K562 (cell line): Measurements from ENCODE around the gene HSD17B1. TPM values are rescaled to one million over a fixed set of nuclear protein-coding genes. Genes with fewer than 3 reads are reported as not detected.

Experiments
- ATAC-seq: fragments of 200-7000 bp; cut with Tn5 transposase; 3 replicates; pipeline ENCODE4 v1.9.1; 2020; ENCODE audit warnings: moderate library complexity
- BruUV-seq: library from RNA; stranded (reverse); fragments of 400-500 nt; replicated peaks from 2 replicates; lab custom pipeline; 2021; lab: Mats Ljungman, UMichigan
- CTCF ChIA-PET: fragments of 300-600 bp; formaldehyde crosslinking; extraction: SDS; loops from one replicate; lab custom pipeline; 2021; ENCODE audit warnings: low intra/inter-chr PET ratio; lab: Yijun Ruan, JAX
- POLR2A ChIA-PET: fragments of 300-600, 350-650 bp; sonication (Branson Sonifier 250); formaldehyde crosslinking; extraction: SDS; loops from one replicate; lab custom pipeline; 2021; ENCODE audit warnings: antibody characterized with exemption, inconsistent platforms; lab: Yijun Ruan, JAX
- DNase-seq, 4 experiments: peaks; one replicate each; pipeline versions ENCODE4 v3.0.0 to v3.0.0-alpha.2; 2011 to 2018; ENCODE audit warnings: low spot score in 3 of 4, mixed read lengths in 3 of 4; ENCODE audit errors: extremely low read depth in 1 of 4
- FAIRE-seq: peaks from 2 replicates; lab custom pipeline; 2011; peaks lifted over from hg19 to GRCh38; lab: Jason Lieb, UNC
- H2AFZ ChIP-seq: 2 replicates; pipeline ENCODE4 v1.6.0; 2011; ENCODE audit warnings: low read depth, low read length, control low read depth, inconsistent platforms
- H3K27ac ChIP-seq: fragments of 200-600 bp; 3 replicates; pipeline ENCODE4 v1.8.0; 2011; ENCODE audit warnings: low read depth, mild to moderate bottlenecking, control low read depth, inconsistent platforms, low read length, moderate library complexity, mixed read lengths; ENCODE audit errors: extremely low read depth
- H3K27me3 ChIP-seq, 2 experiments: fragments of 300-600 bp in 1 of 2; 2 replicates in 1 of 2; 3 replicates in 1 of 2; pipeline versions ENCODE4 v1.6.0 to v1.8.0; 2011; ENCODE audit warnings: inconsistent platforms in 2 of 2, low read length in 2 of 2, mild to moderate bottlenecking in 1 of 2, mixed read lengths in 1 of 2, moderate library complexity in 1 of 2; ENCODE audit not compliant: control insufficient read depth in 2 of 2, insufficient read depth in 2 of 2
- H3K36me3 ChIP-seq: fragments of 300-600 bp; 3 replicates; pipeline ENCODE4 v1.8.0; 2011; ENCODE audit warnings: mild to moderate bottlenecking, low read length, inconsistent platforms; ENCODE audit not compliant: control insufficient read depth, insufficient read depth
- H3K4me1 ChIP-seq, 2 experiments: fragments of 200-600 bp in 1 of 2; replicated peaks in 1 of 2; 2 replicates in 1 of 2; 3 replicates in 1 of 2; pipeline versions ENCODE4 v1.5.1 to v1.8.0; 2011; ENCODE audit warnings: inconsistent platforms in 2 of 2, low read length in 2 of 2, mild to moderate bottlenecking in 1 of 2, mixed read lengths in 1 of 2, moderate library complexity in 1 of 2; ENCODE audit not compliant: control insufficient read depth in 2 of 2, insufficient read depth in 2 of 2
- H3K4me2 ChIP-seq: 2 replicates; pipeline ENCODE4 v1.6.1; 2011; ENCODE audit warnings: low read length, control low read depth, inconsistent platforms, mixed read lengths; ENCODE audit not compliant: insufficient read depth
- H3K4me3 ChIP-seq: fragments of 200-600 bp; sonication (generic), shearing (Covaris generic); 2 replicates; pipeline ENCODE4 v1.5.1; 2016; ENCODE audit warnings: control low read depth, inconsistent platforms
- H3K79me2 ChIP-seq: fragments of 200-600 bp; 3 replicates; pipeline ENCODE4 v1.8.0; 2011; ENCODE audit warnings: low read length, inconsistent platforms; ENCODE audit not compliant: control insufficient read depth, insufficient read depth
- H3K9ac ChIP-seq, 2 experiments: 2 replicates each; pipeline versions ENCODE4 v1.6.0 to v1.6.1; 2011; ENCODE audit warnings: low read depth in 2 of 2, low read length in 2 of 2, control low read depth in 1 of 2, inconsistent platforms in 1 of 2, mild to moderate bottlenecking in 1 of 2, mixed read lengths in 1 of 2; ENCODE audit not compliant: insufficient read depth in 1 of 2
- H3K9me1 ChIP-seq: one replicate; pipeline ENCODE4 v1.6.0; 2011; ENCODE audit warnings: inconsistent platforms, mild to moderate bottlenecking, low read length, moderate library complexity; ENCODE audit not compliant: control insufficient read depth, insufficient read depth
- H3K9me3 ChIP-seq: replicated peaks from 2 replicates; pipeline ENCODE4 v1.5.1; 2011; ENCODE audit warnings: low read depth, low read length, inconsistent platforms; ENCODE audit not compliant: control insufficient read depth, insufficient read depth
- H4K20me1 ChIP-seq: replicated peaks from 2 replicates; pipeline ENCODE4 v1.6.1; 2011; ENCODE audit warnings: low read length, inconsistent platforms, mixed read lengths; ENCODE audit not compliant: control insufficient read depth, insufficient read depth
- BHLHE40 ChIP-seq: IDR thresholded peaks from 2 replicates; pipeline ENCODE4 v1.6.1; 2011; ENCODE audit warnings: low read length, improper control_type of control experiment
- CBFA2T3 ChIP-seq: fragments of 450-650 bp; IDR thresholded peaks from 2 replicates; pipeline ENCODE4 v1.6.1; 2017
- CBX1 ChIP-seq: sonication (generic); IDR thresholded peaks from 2 replicates; pipeline ENCODE4 v1.6.1; 2016; ENCODE audit warnings: antibody characterized with exemption, low read depth, mild to moderate bottlenecking
- CTCFL ChIP-seq: IDR thresholded peaks from 2 replicates; pipeline ENCODE4 v1.6.1; 2011; ENCODE audit warnings: borderline replicate concordance, low read depth, mild to moderate bottlenecking, moderate library complexity, low read length; ENCODE audit not compliant: insufficient read depth, poor library complexity, severe bottlenecking
- KDM1A ChIP-seq, 2 experiments: fragments of 450-650 bp; IDR thresholded peaks; 2 replicates each; pipeline ENCODE4 v1.6.1; 2016; ENCODE audit warnings: mild to moderate bottlenecking in 2 of 2
- PHB ChIP-seq: fragments of 250-450 bp; sonication (Bioruptor Pico); IDR thresholded peaks from 2 replicates; pipeline ENCODE4 v1.5.0; 2021
- POLR2AphosphoS5 ChIP-seq: IDR thresholded peaks from 2 replicates; pipeline ENCODE4 v1.6.1; 2011; ENCODE audit warnings: mild to moderate bottlenecking, low read depth, low read length, moderate library complexity; ENCODE audit not compliant: control insufficient read depth, insufficient read depth
- POLR2G ChIP-seq: fragments of 200-400 bp; formaldehyde crosslinking; IDR thresholded peaks from 2 replicates; pipeline ENCODE4 v1.6.1; 2017; ENCODE audit warnings: low read depth, mild to moderate bottlenecking, antibody characterized with exemption, low read length, moderate library complexity
- RBFOX2 ChIP-seq: fragments of 200-400 bp; formaldehyde crosslinking; IDR thresholded peaks from 2 replicates; pipeline ENCODE4 v1.6.1; 2017; ENCODE audit warnings: low read depth, mild to moderate bottlenecking, low read length, moderate library complexity
- RHOXF2B ChIP-seq: fragments of 250-450 bp; sonication (Bioruptor Pico); conservative IDR thresholded peaks from 2 replicates; pipeline ENCODE4 v1.5.1; 2021
- SUPT5H ChIP-seq: fragments of 450-650 bp; IDR thresholded peaks from 2 replicates; pipeline ENCODE4 v1.6.1; 2016
- WGBS: fragments of 100-300 bp; shearing (Covaris generic); methylation state at CpG from one replicate; pipeline ENCODE4 v1.1.6; 2016; ENCODE audit warnings: low coverage, mixed read lengths; ENCODE audit not compliant: insufficient coverage; ENCODE audit errors: missing lambda C conversion rate; 5-methylcytosine and 5-hydroxymethylcytosine counted together
- in situ Hi-C: fragments of 300-500 bp; cut with MboI; formaldehyde crosslinking; loops from 4 replicates; pipeline ENCODE4 v1.15.0; 2018; ENCODE audit warnings: inconsistent platforms, mixed read lengths
- intact Hi-C: fragments of 100-400 bp; cut with micrococcal nuclease; formaldehyde crosslinking; loops from 2 replicates; pipeline ENCODE4 v1.14.2; 2022
- polyA plus RNA-seq, 8 experiments: library from polyadenylated mRNA; depleted of rRNA in 4 of 8; stranded (reverse) in 5 of 8; unstranded in 3 of 8; fragments of >200 nt; fragmentation: Nextera tagmentation in 2 of 8; fragmentation: Illumina TruSeq in 1 of 8; extraction: Ambion mirVana in 2 of 8; extraction: Trizol in 1 of 8; gene quantifications; 2 replicates each; pipeline versions ENCODE4 v1.2.1 to v1.2.3, GENCODE V29; 2011 to 2014; ENCODE audit warnings: inconsistent platforms in 1 of 8, missing spikeins in 1 of 8
- total RNA-seq, 7 experiments: library from RNA; depleted of rRNA in 6 of 7; stranded (reverse); fragments of >200 nt in 6 of 7; fragmentation: Illumina TruSeq in 2 of 7; extraction: Trizol in 2 of 7; gene quantifications; 2 replicates each; pipeline versions ENCODE4 v1.2.1 to v1.2.3, GENCODE V29; 2011 to 2021; ENCODE audit warnings: low replicate concordance in 1 of 7

HSD17B1 gene
- total and polyA plus RNA-seq, 9 of the 15 experiments (the other 6 are each of a cell fraction or from before 2014, with no cell fraction given), result 0.55 to 21.1 (median 3.6) TPM

- TF ChIP-seq POLR2G, result 0 out of 2 replicates have a peak, but pooled peaks have one; percentile 13
- TF ChIP-seq PHB, result no peak
- Histone ChIP-seq H3K9me1 (peaks cover 7% of the 10 kb centered on the region), H3K4me1 (peaks cover 40 to 63% of the 10 kb centered on the region in 2 experiments), H3K36me3 (peaks cover 54% of the 10 kb centered on the region), H2AFZ (no peak overlapping the region), H4K20me1 (no peaks in the 10 kb centered on the region), H3K9me3 (no peaks in the 10 kb centered on the region), H3K27me3 (no peaks in the 10 kb centered on the region), H3K79me2 (peaks cover 8% of the 10 kb centered on the region; the same call in 1 of the 3 replicates), H3K9ac (peak overlapping the region in 1 of 2 experiments; percentile 62; a peak in 1 of 4 replicates), H3K27ac (no peak overlapping the region; the same call in 2 of the 3 replicates), H3K4me2 (no peak overlapping the region), H3K4me3 (no peak overlapping the region)
- POLR2A ChIA-PET, result no interaction called here
- intact Hi-C loops (no loop called here), in situ Hi-C loops (no loop called here)
- WGBS, result 88% methylated on average over 6 of the region's 9 CpGs
- ATAC-seq, result no peak
- no peak for FAIRE-seq
- CTCF ChIA-PET, result no interaction called here
- BruUV-seq, result no TSS peak
- DNase-seq, result no peak
Observed at GRCh38 chr17:42522263-42522790, 30.4 kb upstream of the HSD17B1 start.

- no peak overlapping the region for H3K4me2 ChIP-seq
- POLR2A ChIA-PET, result no interaction called here
- peaks cover 5% of the 10 kb centered on the region; the same call in 1 of the 3 replicates for H3K79me2 ChIP-seq
- intact Hi-C loops, result no loop called here
- ATAC-seq, result no peak
- no peak overlapping the region for H3K4me3 ChIP-seq
- peaks cover 4% of the 10 kb centered on the region for H3K9me1 ChIP-seq
- WGBS, result 96% methylated on average over 6 of the region's 8 CpGs
- no peak overlapping the region; the same call in 2 of the 3 replicates for H3K27ac ChIP-seq
- H2AFZ ChIP-seq, result no peak overlapping the region
- no peaks in the 10 kb centered on the region for H4K20me1 ChIP-seq
- H3K27me3 ChIP-seq, result no peaks in the 10 kb centered on the region
- BruUV-seq, result no TSS peak
- peak overlapping the region in 1 of 2 experiments; percentile 84; a peak in 2 of 4 replicates for H3K9ac ChIP-seq
- in situ Hi-C loops, result no loop called here
- no peaks in the 10 kb centered on the region for H3K9me3 ChIP-seq
- CTCF ChIA-PET, result no interaction called here
- FAIRE-seq, result no peak
- peaks cover 40 to 65% of the 10 kb centered on the region in 2 experiments for H3K4me1 ChIP-seq
- peaks cover 50% of the 10 kb centered on the region for H3K36me3 ChIP-seq
- DNase-seq, result no peak
- TF ChIP-seq BHLHE40 (no peak), CBFA2T3 (no peak), CBX1 (no peak), KDM1A (IDR thresholded peaks at IDR 0.05) (no peak), SUPT5H (0 out of 2 replicates have a peak, but pooled peaks have one; percentile 34), CTCFL (no peak), POLR2G (peak; percentile 45; the same call in 1 of the 2 replicates), RHOXF2B (CRISPR knock-in tag) (no peak), RBFOX2 (0 out of 2 replicates have a peak, but pooled peaks have one; percentile 20), POLR2AphosphoS5 (peak; percentile 38; the same call in 1 of the 2 replicates)
Observed at GRCh38 chr17:42522798-42523278, 29.9 kb upstream of the HSD17B1 start.
